H1 (cell line): ENCODE results near the gene DOK6. TPM values are rescaled to one million over a fixed set of nuclear protein-coding genes. Genes with fewer than 3 reads are reported as not detected.

Experiments
- CTCF ChIA-PET: fragments of 300-600 bp; sonication (Branson Sonifier 250); formaldehyde crosslinking; loops from one replicate; lab custom pipeline; 2021; ENCODE audit not compliant: partially characterized antibody; lab: Charles Lee
- POLR2A ChIA-PET: fragments of 300-600 bp; sonication (Branson Sonifier 250); formaldehyde crosslinking; loops from one replicate; lab custom pipeline; 2021; ENCODE audit warnings: inconsistent platforms; ENCODE audit not compliant: partially characterized antibody; lab: Charles Lee
- DNase-seq, 2 experiments: peaks; one replicate each; pipeline versions ENCODE4 v3.0.0 to v3.0.0-alpha.2; 2010 to 2022; ENCODE audit warnings: low spot score in 2 of 2, low read depth in 1 of 2, mixed read lengths in 1 of 2
- FAIRE-seq: peaks from 2 replicates; lab custom pipeline; 2011; peaks lifted over from hg19 to GRCh38; lab: Jason Lieb, UNC
- H2AFZ ChIP-seq: 2 replicates; pipeline ENCODE4 v1.8.1; 2012; ENCODE audit warnings: low read length, inconsistent platforms
- H2AK5ac ChIP-seq: 2 replicates; pipeline ENCODE4 v1.6.1; 2013; ENCODE audit warnings: low read depth, low read length
- H2BK120ac ChIP-seq: replicated peaks from 2 replicates; pipeline ENCODE3; 2013; ENCODE audit warnings: low read depth, low read length, inconsistent platforms
- H2BK12ac ChIP-seq: 2 replicates; pipeline ENCODE4 v1.6.1; 2013; ENCODE audit warnings: low read depth, low read length
- H2BK15ac ChIP-seq: 2 replicates; pipeline ENCODE4 v1.6.1; 2013; ENCODE audit warnings: low read length
- H2BK20ac ChIP-seq: 2 replicates; pipeline ENCODE4 v1.6.1; 2013; ENCODE audit warnings: low read length
- H2BK5ac ChIP-seq: 2 replicates; pipeline ENCODE4 v1.6.1; 2013; ENCODE audit warnings: low read depth, low read length
- H3K14ac ChIP-seq: 2 replicates; pipeline ENCODE4 v1.6.1; 2013; ENCODE audit warnings: inconsistent platforms; ENCODE audit not compliant: insufficient read length
- H3K18ac ChIP-seq: 2 replicates; pipeline ENCODE4 v1.6.1; 2013; ENCODE audit warnings: low read length; ENCODE audit errors: extremely low read depth
- H3K23ac ChIP-seq: 2 replicates; pipeline ENCODE4 v1.6.1; 2013; ENCODE audit warnings: inconsistent platforms; ENCODE audit not compliant: insufficient read length
- H3K23me2 ChIP-seq: 2 replicates; pipeline ENCODE4 v1.6.1; 2013; ENCODE audit warnings: low read depth, low read length
- H3K27ac ChIP-seq: 2 replicates; pipeline ENCODE4 v1.6.1; 2011; ENCODE audit warnings: low read depth, low read length, inconsistent platforms
- H3K27me3 ChIP-seq, 4 experiments: replicated peaks in 1 of 4; 1 replicate in 1 of 4; 2 replicates in 3 of 4; pipeline versions ENCODE4 v1.6.1 to v1.8.1; 2011 to 2013; ENCODE audit warnings: low read length in 3 of 4, mild to moderate bottlenecking in 3 of 4, inconsistent platforms in 2 of 4, mixed read lengths in 2 of 4, moderate library complexity in 1 of 4; ENCODE audit not compliant: control insufficient read depth in 3 of 4, insufficient read depth in 3 of 4; ENCODE audit errors: extremely low read depth in 1 of 4
- H3K36me3 ChIP-seq, 4 experiments: 2 replicates each; pipeline versions ENCODE4 v1.6.1 to v1.8.1; 2011 to 2013; ENCODE audit warnings: mild to moderate bottlenecking in 4 of 4, low read length in 3 of 4, moderate library complexity in 2 of 4, control low read depth in 1 of 4, inconsistent platforms in 1 of 4; ENCODE audit not compliant: insufficient read depth in 4 of 4, control insufficient read depth in 2 of 4
- H3K4ac ChIP-seq: replicated peaks from 2 replicates; pipeline ENCODE3; 2013; ENCODE audit warnings: low read length, low read depth, mixed read lengths, inconsistent platforms; ENCODE audit not compliant: insufficient read length
- H3K4me1 ChIP-seq, 4 experiments: replicated peaks in 1 of 4; 1 replicate in 1 of 4; 2 replicates in 3 of 4; pipeline versions ENCODE4 v1.6.1 to v1.8.1; 2011 to 2013; ENCODE audit warnings: low read length in 3 of 4, inconsistent platforms in 2 of 4, mixed read lengths in 1 of 4; ENCODE audit not compliant: insufficient read depth in 4 of 4, control insufficient read depth in 3 of 4
- H3K4me2 ChIP-seq, 2 experiments: 2 replicates each; pipeline versions ENCODE4 v1.6.1 to v1.8.1; 2011 to 2013; ENCODE audit warnings: low read depth in 2 of 2, low read length in 2 of 2, control low read depth in 1 of 2, inconsistent platforms in 1 of 2, mild to moderate bottlenecking in 1 of 2; ENCODE audit not compliant: insufficient read depth in 1 of 2
- H3K4me3 ChIP-seq, 4 experiments: fragments of 200-600, 300-600 bp in 1 of 4; sonication (generic), shearing (Covaris generic), sonication (Bioruptor Twin) in 1 of 4; 2 replicates each; pipeline versions ENCODE4 v1.5.1 to v1.8.1; 2011 to 2016; ENCODE audit warnings: low read length in 4 of 4, low read depth in 3 of 4, control low read depth in 2 of 4, inconsistent platforms in 2 of 4, mild to moderate bottlenecking in 2 of 4, mixed read lengths in 1 of 4, moderate library complexity in 1 of 4; ENCODE audit not compliant: insufficient read depth in 2 of 4; ENCODE audit errors: extremely low read depth in 1 of 4
- H3K56ac ChIP-seq: replicated peaks from 2 replicates; pipeline ENCODE3; 2013; ENCODE audit warnings: low read depth, mild to moderate bottlenecking, mixed read lengths, low read length, inconsistent platforms; ENCODE audit not compliant: insufficient read length
- H3K79me1 ChIP-seq: 2 replicates; pipeline ENCODE4 v1.6.1; 2013; ENCODE audit warnings: low read depth, low read length, control low read depth
- H3K79me2 ChIP-seq, 2 experiments: 2 replicates each; pipeline versions ENCODE4 v1.6.1 to v1.8.1; 2012 to 2013; ENCODE audit warnings: low read length in 2 of 2, mild to moderate bottlenecking in 2 of 2, inconsistent platforms in 1 of 2; ENCODE audit not compliant: insufficient read depth in 2 of 2, control insufficient read depth in 1 of 2
- H3K9ac ChIP-seq, 4 experiments: replicated peaks in 1 of 4; 1 replicate in 1 of 4; 2 replicates in 3 of 4; pipeline versions ENCODE4 v1.6.1 to v1.8.1; 2011 to 2013; ENCODE audit warnings: low read depth in 3 of 4, low read length in 3 of 4, control low read depth in 2 of 4, mild to moderate bottlenecking in 2 of 4, moderate library complexity in 2 of 4, inconsistent platforms in 1 of 4; ENCODE audit errors: extremely low read depth in 1 of 4
- H3K9me3 ChIP-seq, 2 experiments: 2 replicates each; pipeline versions ENCODE4 v1.6.1 to v1.8.1; 2012 to 2013; ENCODE audit warnings: mild to moderate bottlenecking in 2 of 2, moderate library complexity in 2 of 2, control low read depth in 1 of 2, inconsistent platforms in 1 of 2, low read depth in 1 of 2, low read length in 1 of 2, mixed read lengths in 1 of 2; ENCODE audit not compliant: insufficient read depth in 2 of 2
- H4K20me1 ChIP-seq, 2 experiments: replicated peaks in 1 of 2; 2 replicates each; pipeline versions ENCODE3 to v1.8.1; 2011 to 2013; ENCODE audit warnings: inconsistent platforms in 2 of 2, low read length in 2 of 2, mild to moderate bottlenecking in 1 of 2; ENCODE audit not compliant: insufficient read depth in 2 of 2, control insufficient read depth in 1 of 2
- H4K5ac ChIP-seq: 2 replicates; pipeline ENCODE4 v1.6.1; 2013; ENCODE audit warnings: low read length, low read depth, mixed read lengths, inconsistent platforms; ENCODE audit not compliant: insufficient read length
- H4K8ac ChIP-seq: 2 replicates; pipeline ENCODE4 v1.8.0; 2013; ENCODE audit warnings: mild to moderate bottlenecking, moderate library complexity, low read length, inconsistent platforms; ENCODE audit not compliant: insufficient read depth; ENCODE audit errors: extremely low read depth
- H4K91ac ChIP-seq: replicated peaks from 2 replicates; pipeline ENCODE3; 2013; ENCODE audit warnings: low read length, mixed read lengths, inconsistent platforms; ENCODE audit not compliant: insufficient read length
- E2F6 ChIP-seq: IDR thresholded peaks from 2 replicates; pipeline ENCODE4 v1.6.1; 2012; ENCODE audit warnings: inconsistent platforms
- HDAC2 ChIP-seq, 2 experiments: fragments of 300-600 bp in 1 of 2; sonication (generic) in 1 of 2; IDR thresholded peaks; 2 replicates each; pipeline ENCODE4 v1.6.1; 2011 to 2012; ENCODE audit warnings: low read depth in 2 of 2, low read length in 2 of 2, mild to moderate bottlenecking in 2 of 2, moderate library complexity in 2 of 2, borderline replicate concordance in 1 of 2, inconsistent platforms in 1 of 2
- KDM4A ChIP-seq: IDR thresholded peaks from one replicate; pipeline ENCODE4 v1.7.1; 2012; ENCODE audit warnings: low read depth, mild to moderate bottlenecking, moderate library complexity, low read length, inconsistent platforms; ENCODE audit not compliant: severe bottlenecking
- MAX ChIP-seq: IDR thresholded peaks from 2 replicates; pipeline ENCODE4 v1.6.1; 2012; ENCODE audit warnings: inconsistent platforms
- POLR2A ChIP-seq, 2 experiments: IDR thresholded peaks; 1 replicate in 1 of 2; 2 replicates in 1 of 2; pipeline ENCODE4 v1.6.1; 2011; ENCODE audit warnings: low read depth in 2 of 2, low read length in 2 of 2, mild to moderate bottlenecking in 2 of 2; ENCODE audit errors: control extremely low read depth in 1 of 2
- SIN3A ChIP-seq, 2 experiments: IDR thresholded peaks in 1 of 2; conservative IDR thresholded peaks in 1 of 2; 2 replicates each; pipeline ENCODE4 v1.6.1; 2011 to 2012; ENCODE audit warnings: low read length in 2 of 2, improper control_type of control experiment in 1 of 2, low read depth in 1 of 2, mild to moderate bottlenecking in 1 of 2
- TEAD4 ChIP-seq: IDR thresholded peaks from 2 replicates; pipeline ENCODE4 v1.6.1; 2012; ENCODE audit warnings: low read depth, low read length, inconsistent platforms, mixed read lengths
- WGBS, 2 experiments: shearing (Covaris generic) in 1 of 2; methylation state at CpG; one replicate each; pipeline versions ENCODE4 v1.1.6 to v1.1.7; 2013 to 2015; ENCODE audit warnings: low lambda C conversion rate in 2 of 2, mixed read lengths in 2 of 2, inconsistent platforms in 1 of 2, low coverage in 1 of 2, missing lambda C conversion rate in 1 of 2; ENCODE audit not compliant: insufficient replicate concordance in 2 of 2, insufficient coverage in 1 of 2, insufficient read length in 1 of 2; ENCODE audit errors: extremely low coverage in 1 of 2, missing lambda C conversion rate in 1 of 2; 5-methylcytosine and 5-hydroxymethylcytosine counted together
- long read RNA-seq, 2 experiments: library from RNA in 1 of 2; library from capped mRNA in 1 of 2; stranded (forward); transcript quantifications; one replicate each; pipeline ENCODE4 v2.0.0, GENCODE V29; 2021; ENCODE audit warnings: inconsistent platforms in 1 of 2
- polyA minus RNA-seq, 3 experiments: library from RNA; depleted of rRNA, polyadenylated mRNA; stranded (reverse); fragments of >200 nt; gene quantifications; 1 replicate in 2 of 3; 2 replicates in 1 of 3; pipeline ENCODE4 v1.2.3, GENCODE V29; 2011
- polyA plus RNA-seq, 7 experiments: library from polyadenylated mRNA; depleted of rRNA in 3 of 7; stranded (reverse) in 5 of 7; unstranded in 2 of 7; fragments of >200 nt in 5 of 7; fragments of 200-250 nt in 2 of 7; gene quantifications; 1 replicate in 5 of 7; 2 replicates in 1 of 7; 4 replicates in 1 of 7; pipeline versions ENCODE4 v1.2.1 to v1.2.3, GENCODE V29; 2011 to 2013; ENCODE audit warnings: missing spikeins in 2 of 7, mixed read lengths in 2 of 7
- total RNA-seq: library from RNA; stranded (reverse); fragmentation: NEBNext Ultra II Directional; extraction: Animal tissue kit (Norgen Biotek cat#: 25700); gene quantifications from 2 replicates; pipeline ENCODE4 v1.2.1, GENCODE V29; 2021

The DOK6 gene
- 0.50 and 0.75 TPM in 2 replicates for total RNA-seq
- 0.09 and 0.33 TPM in 2 replicates for polyA plus RNA-seq (2011; rRNA removed)
- 0.81 TPM for polyA plus RNA-seq (2011; cell fraction: cytosol; rRNA removed)
- polyA plus RNA-seq (2011; cell fraction: nucleus; rRNA removed), result 0.34 TPM
- 0.04 to 0.68 TPM (median 0.44 TPM) in 4 replicates for polyA plus RNA-seq (2012, experiment 1 of 2)
- not detected for polyA plus RNA-seq (2012, experiment 2 of 2)
- 0.20 TPM for polyA plus RNA-seq (2013, experiment 1 of 2)
- polyA plus RNA-seq (2013, experiment 2 of 2), result 0.11 TPM
- polyA minus RNA-seq (2011; rRNA and poly(A)+ RNA removed), result 0.35 and 1.8 TPM in 2 replicates
- polyA minus RNA-seq (2011; cell fraction: cytosol; rRNA and poly(A)+ RNA removed), result not detected
- 0.50 TPM for polyA minus RNA-seq (2011; cell fraction: nucleus; rRNA and poly(A)+ RNA removed)
- long read RNA-seq, experiment 1, partial matches to known transcripts, result 0 of 1 reads
- long read RNA-seq, experiment 1, other reads (novel, unspliced or antisense), result 1 of 1 reads
- long read RNA-seq, experiment 2, result 0 reads

GRCh38 chr18:69400253-69400975 lies at the start of gene DOK6:
Gene DOK6 (plus strand): TSS chr18:69400888.
- ChIA-PET POLR2A (interaction anchor here (1.4 kb wide), 1 partner anchor 32 kb away, joined by 4 read pairs; no protein-coding TSS in a partner anchor), CTCF (no interaction called here)
- Histone ChIP-seq H3K4me2 (peak within 1 kb of the TSS; percentile 91 to 100), H3K14ac (no peak within 1 kb of the TSS), H3K4ac (no peak within 1 kb of the TSS), H3K9ac (peak within 1 kb of the TSS in 1 of 4 experiments; percentile 59; a peak in 1 of 7 replicates), H2BK120ac (no peak within 1 kb of the TSS), H2AK5ac (no peak within 1 kb of the TSS), H3K56ac (peak within 1 kb of the TSS; percentile 25), H2AFZ (peak within 1 kb of the TSS; percentile 98; the same call in 1 of the 2 replicates), H3K18ac (peak within 1 kb of the TSS; percentile 80; the same call in 1 of the 2 replicates), H4K5ac (no peak within 1 kb of the TSS), H3K9me3 (no peaks in the 10 kb centered on the region), H2BK5ac (no peak within 1 kb of the TSS), H2BK20ac (no peak within 1 kb of the TSS), H2BK15ac (0 out of 2 replicates have a peak within 1 kb of the TSS, but pooled peaks have one; percentile 46), H4K8ac (peak within 1 kb of the TSS; percentile 93), H3K79me1 (no peaks in the 10 kb centered on the region), H4K91ac (peak within 1 kb of the TSS; percentile 87), H2BK12ac (0 out of 2 replicates have a peak within 1 kb of the TSS, but pooled peaks have one; percentile 68), H3K79me2 (no peaks in the 10 kb centered on the region), H3K23me2 (peaks cover 21% of the 10 kb centered on the region), H3K4me1 (peaks cover 2 to 9% (median 6%) of the 10 kb centered on the region in 4 experiments; a peak in 6 of 7 replicates), H3K23ac (no peak within 1 kb of the TSS), H4K20me1 (no peaks in the 10 kb centered on the region), H3K27ac (no peak within 1 kb of the TSS), H3K27me3 (peaks cover 20 to 32% (median 28%) of the 10 kb centered on the region in 4 experiments), H3K36me3 (no peaks in the 10 kb centered on the region), H3K4me3 (peak within 1 kb of the TSS; percentile 60 to 96 (median 77))
- DNase-seq (peak in 1 of 2 experiments; percentile 66), FAIRE-seq (no peak)
- 1% methylated on average over 27 of the region's 79 CpGs; no CpG with 5 or more reads in 1 of the 2 experiments for WGBS, 2 experiments
- TF ChIP-seq POLR2A (IDR thresholded peaks at IDR 0.05; ENCODE audit: control extremely low read depth in 1 of 2, low read depth in 2 of 2, low read length in 2 of 2), result peak in 1 of 2 experiments; percentile 48; a peak in 1 of 3 replicates
- TF ChIP-seq E2F6, result peak; percentile 61
- TF ChIP-seq HDAC2 (IDR thresholded peaks at IDR 0.05; ENCODE audit: borderline replicate concordance in 1 of 2, low read depth in 2 of 2, low read length in 2 of 2), result peak in 1 of 2 experiments; percentile 36; a peak in 1 of 4 replicates
- TF ChIP-seq MAX, result peak; percentile 81
- no peak for TF ChIP-seq TEAD4
- TF ChIP-seq KDM4A, result peak; percentile 75
- TF ChIP-seq SIN3A (conservative IDR thresholded peaks at IDR 0.05 in 1 of 2, IDR thresholded peaks at IDR 0.05 in 1 of 2; ENCODE audit: low read depth in 1 of 2, low read length in 2 of 2), result no peak
